ENCODE results near the gene ZNF503.
"Not testable (repeated sequence)": the region's sequence is repeated elsewhere in the genome, so short reads cannot be mapped to it uniquely, and the experiment has no call there.

Gene ZNF503

DNA sequence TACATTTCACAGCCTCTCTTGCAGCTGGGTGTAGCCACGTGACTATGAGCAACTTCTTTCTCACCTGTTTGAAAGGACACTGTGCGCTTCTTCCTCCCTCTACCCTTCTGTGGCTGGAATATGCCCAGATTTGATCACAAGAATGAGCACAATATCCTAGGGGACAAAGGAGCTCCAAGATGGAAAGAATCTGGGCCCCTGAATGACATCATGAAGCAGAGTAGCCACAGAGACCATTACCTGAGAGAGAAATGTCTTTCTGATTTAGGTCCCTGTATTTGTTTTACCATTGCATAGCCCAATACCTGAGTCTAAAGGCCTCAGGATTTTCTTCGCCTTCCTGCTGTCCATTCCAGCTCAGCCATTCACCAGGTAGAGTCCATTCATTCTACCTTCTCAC is 15.4 kb downstream of the ZNF503 start:
- TF ChIP-seq, protein P1, sequence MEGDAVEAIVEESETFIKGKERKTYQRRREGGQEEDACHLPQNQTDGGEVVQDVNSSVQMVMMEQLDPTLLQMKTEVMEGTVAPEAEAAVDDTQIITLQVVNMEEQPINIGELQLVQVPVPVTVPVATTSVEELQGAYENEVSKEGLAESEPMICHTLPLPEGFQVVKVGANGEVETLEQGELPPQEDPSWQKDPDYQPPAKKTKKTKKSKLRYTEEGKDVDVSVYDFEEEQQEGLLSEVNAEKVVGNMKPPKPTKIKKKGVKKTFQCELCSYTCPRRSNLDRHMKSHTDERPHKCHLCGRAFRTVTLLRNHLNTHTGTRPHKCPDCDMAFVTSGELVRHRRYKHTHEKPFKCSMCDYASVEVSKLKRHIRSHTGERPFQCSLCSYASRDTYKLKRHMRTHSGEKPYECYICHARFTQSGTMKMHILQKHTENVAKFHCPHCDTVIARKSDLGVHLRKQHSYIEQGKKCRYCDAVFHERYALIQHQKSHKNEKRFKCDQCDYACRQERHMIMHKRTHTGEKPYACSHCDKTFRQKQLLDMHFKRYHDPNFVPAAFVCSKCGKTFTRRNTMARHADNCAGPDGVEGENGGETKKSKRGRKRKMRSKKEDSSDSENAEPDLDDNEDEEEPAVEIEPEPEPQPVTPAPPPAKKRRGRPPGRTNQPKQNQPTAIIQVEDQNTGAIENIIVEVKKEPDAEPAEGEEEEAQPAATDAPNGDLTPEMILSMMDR (conservative IDR thresholded peaks at IDR 0.05; ENCODE audit: control insufficient read depth, insufficient read depth, low read depth, low read length) = no peak
- H3K4me3 ChIP-seq (ENCODE audit: control insufficient read depth, low read depth, low read length) = no peak overlapping the region
- DNase-seq (ENCODE audit: low read depth) = no peak

DNA sequence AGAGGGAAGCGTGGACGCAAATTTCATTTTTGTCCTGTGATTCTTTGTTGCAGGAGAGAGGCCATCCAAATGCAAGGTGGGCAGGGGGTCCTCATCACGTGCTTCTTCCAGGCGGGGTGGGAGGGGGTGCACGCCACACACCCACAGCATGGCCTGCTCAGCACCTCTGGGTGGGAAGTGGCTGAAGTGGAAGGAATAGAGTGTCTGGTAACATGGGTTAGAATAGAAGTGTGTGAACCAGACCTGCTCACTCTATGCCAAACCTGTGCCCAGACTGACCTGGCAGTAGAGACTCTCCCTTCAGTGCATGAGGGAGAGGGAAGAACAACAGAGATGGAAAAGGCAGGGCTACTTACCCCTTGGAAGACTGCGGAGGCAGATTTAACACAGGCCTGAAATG is 21.7 kb downstream of the ZNF503 start:
- DNase-seq (ENCODE audit: low read depth) = no peak
- TF ChIP-seq, protein P1 (conservative IDR thresholded peaks at IDR 0.05; ENCODE audit: control insufficient read depth, insufficient read depth, low read depth, low read length) = no peak
- no peak overlapping the region for H3K4me3 ChIP-seq (ENCODE audit: control insufficient read depth, low read depth, low read length)

DNA sequence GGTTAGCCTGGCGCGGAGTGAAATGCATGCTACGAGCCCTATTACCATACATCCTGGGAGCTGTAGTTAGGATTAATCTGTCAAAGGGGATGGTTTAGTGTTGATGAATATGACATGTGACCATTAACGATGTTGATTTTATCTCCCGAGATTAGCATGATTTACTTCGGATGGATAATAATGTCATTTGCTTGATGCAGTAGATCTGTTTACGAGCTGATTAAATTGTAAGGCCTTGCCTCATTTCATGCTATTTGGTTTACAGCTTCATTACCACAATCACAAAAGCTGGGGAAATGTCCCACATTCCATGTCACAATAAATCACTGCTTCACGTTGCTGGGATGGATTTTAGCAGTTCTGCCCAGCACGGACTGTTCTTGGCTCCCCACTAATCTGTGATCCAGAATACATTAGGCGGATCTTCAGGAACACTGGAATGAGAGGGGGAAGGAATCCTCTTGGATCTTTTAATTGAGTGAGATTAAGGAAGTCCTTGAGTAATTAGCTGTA is 22.3 kb downstream of the ZNF503 start:
- TF ChIP-seq, protein P1 (conservative IDR thresholded peaks at IDR 0.05; ENCODE audit: control insufficient read depth, insufficient read depth, low read depth, low read length) = no peak
- DNase-seq (ENCODE audit: low read depth) = no peak
- no peak overlapping the region for H3K4me3 ChIP-seq (ENCODE audit: control insufficient read depth, low read depth, low read length)

DNA sequence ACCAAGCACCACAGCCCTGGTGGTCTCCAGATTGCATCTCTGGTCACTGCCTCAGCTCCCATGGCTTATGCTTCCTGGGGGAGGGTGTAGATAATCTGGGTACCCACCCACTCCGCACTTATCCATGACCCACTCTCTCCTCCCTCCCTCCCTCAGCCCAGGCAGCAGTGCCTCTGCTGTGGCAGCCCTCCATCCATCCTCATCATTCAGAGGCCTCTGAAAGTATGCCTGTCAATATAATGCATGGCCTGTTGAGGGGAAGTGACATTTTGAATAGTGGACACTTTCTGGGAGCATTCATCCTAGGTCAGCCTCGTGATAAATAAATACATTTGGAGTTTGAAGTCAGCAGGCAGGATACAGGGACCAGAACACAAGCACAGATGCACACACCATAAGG is 23.2 kb downstream of the ZNF503 start:
- no peak for DNase-seq (ENCODE audit: low read depth)
- TF ChIP-seq, protein P1 (conservative IDR thresholded peaks at IDR 0.05; ENCODE audit: control insufficient read depth, insufficient read depth, low read depth, low read length) = no peak
- H3K4me3 ChIP-seq (ENCODE audit: control insufficient read depth, low read depth, low read length) = no peak overlapping the region

DNA sequence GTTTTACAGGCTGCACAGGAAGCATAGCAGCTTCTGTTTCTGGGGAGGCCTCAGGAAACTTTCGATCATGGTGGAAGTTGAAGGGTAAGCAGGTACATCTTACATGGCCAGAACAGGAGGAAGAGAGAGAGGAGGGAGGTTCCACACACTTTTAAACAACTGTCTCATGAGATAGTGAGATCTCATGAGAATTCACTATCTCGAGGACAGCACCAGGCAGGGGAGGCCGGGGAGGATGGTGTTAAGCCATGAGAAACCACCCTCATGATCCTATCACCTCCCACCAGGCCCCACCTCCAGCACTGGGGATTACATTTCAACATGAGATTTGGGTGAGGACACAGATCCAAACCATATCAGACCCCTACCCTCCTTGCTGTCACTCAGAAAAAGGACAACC is 23.7 kb downstream of the ZNF503 start:
- DNase-seq (ENCODE audit: low read depth) = no peak
- no peak overlapping the region for H3K4me3 ChIP-seq (ENCODE audit: control insufficient read depth, low read depth, low read length)
- TF ChIP-seq, protein P1 (conservative IDR thresholded peaks at IDR 0.05; ENCODE audit: control insufficient read depth, insufficient read depth, low read depth, low read length) = no peak

DNA sequence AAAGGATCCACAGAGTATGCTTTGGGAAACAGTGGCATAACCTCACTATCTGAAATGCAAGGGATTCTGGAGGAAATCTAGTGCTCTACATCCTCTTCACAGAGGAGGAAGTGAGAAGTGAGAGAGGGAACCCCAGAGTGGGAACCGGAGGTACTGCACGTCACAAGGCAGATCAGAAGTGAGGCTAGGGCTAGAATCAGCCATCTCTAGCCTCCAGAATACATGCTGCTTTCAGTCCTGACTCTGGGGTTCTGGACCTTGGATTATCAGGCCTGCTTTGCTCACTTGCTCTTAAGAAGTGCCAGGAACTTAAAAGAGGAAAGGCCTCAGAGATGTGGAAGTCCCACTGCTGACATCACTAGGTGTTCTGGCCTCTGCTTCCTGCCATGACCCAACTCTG is 25.7 kb downstream of the ZNF503 start:
- TF ChIP-seq, protein P1 (conservative IDR thresholded peaks at IDR 0.05; ENCODE audit: control insufficient read depth, insufficient read depth, low read depth, low read length) = no peak
- no peak overlapping the region for H3K4me3 ChIP-seq (ENCODE audit: control insufficient read depth, low read depth, low read length)
- DNase-seq (ENCODE audit: low read depth) = no peak

DNA sequence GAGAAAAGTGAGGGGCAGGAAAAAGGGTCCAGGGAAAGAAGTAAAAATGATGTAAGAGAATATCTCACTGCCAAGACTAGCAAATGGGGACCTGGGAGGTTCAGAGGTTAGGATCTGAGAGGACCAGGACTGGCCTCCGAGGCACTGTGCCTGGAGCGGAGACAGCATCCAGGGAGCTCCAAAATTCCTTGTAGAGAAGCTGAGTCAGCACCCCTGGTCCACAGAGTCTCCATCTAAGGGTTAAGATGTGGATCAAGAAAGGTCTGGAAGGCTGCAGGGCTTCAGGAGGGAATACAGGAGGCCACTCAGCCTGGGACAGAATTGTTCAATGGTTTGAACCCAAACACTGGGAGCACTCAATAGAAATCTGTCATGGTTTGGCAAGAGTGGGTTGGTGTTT is 30.6 kb downstream of the ZNF503 start:
- DNase-seq (ENCODE audit: low read depth) = no peak
- no peak overlapping the region for H3K4me3 ChIP-seq (ENCODE audit: control insufficient read depth, low read depth, low read length)
- TF ChIP-seq, protein P1 (conservative IDR thresholded peaks at IDR 0.05; ENCODE audit: control insufficient read depth, insufficient read depth, low read depth, low read length) = no peak

DNA sequence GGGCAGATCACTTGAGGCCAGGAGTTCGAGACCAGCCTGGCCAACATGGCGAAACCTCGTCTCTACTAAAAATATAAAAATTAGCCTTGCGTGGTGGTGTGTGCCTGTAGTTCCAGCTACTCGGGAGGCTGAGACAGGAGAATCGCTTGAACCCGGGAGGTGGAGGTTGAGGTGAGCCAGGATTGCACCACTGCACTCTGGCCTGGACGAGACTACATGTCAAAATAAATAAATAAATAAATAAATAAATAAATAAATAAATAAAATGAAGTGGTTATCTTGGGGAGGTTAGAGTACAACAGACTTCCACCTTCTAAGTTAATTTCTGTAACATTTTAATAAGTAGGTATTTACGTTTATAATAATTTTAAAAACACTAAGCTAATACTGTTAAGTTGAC is 31.7 kb downstream of the ZNF503 start:
- not testable (repeated sequence) for DNase-seq (ENCODE audit: low read depth)

More for the DNA sequence above, 31.7 kb downstream of the ZNF503 start:
- not testable (repeated sequence) for H3K4me3 ChIP-seq (ENCODE audit: control insufficient read depth, low read depth, low read length)

Data from fibroblast of mammary gland (primary cell).